WTC11 (cell line): ENCODE measurements around the gene DCTD. TPM values are rescaled to one million over a fixed set of nuclear protein-coding genes. Genes with fewer than 3 reads are reported as not detected.

Experiments
- ATAC-seq: fragments of 200-7000 bp; cut with Tn5 transposase; 2 replicates; pipeline ENCODE4 v1.10.0; 2021; ENCODE audit warnings: mild to moderate bottlenecking, moderate library complexity
- CTCF ChIA-PET: fragments of 300-600 bp; sonication (Branson Sonifier 250); formaldehyde crosslinking; loops from one replicate; lab custom pipeline; 2021; ENCODE audit warnings: antibody characterized with exemption; lab: Charles Lee
- POLR2A ChIA-PET: fragments of 350-600 bp; sonication (Branson Sonifier 250); formaldehyde crosslinking; loops from one replicate; lab custom pipeline; 2021; ENCODE audit warnings: antibody characterized with exemption; lab: Charles Lee
- DNase-seq: peaks from one replicate; pipeline ENCODE4 v3.0.0; 2021; ENCODE audit warnings: low spot score
- H3K27ac Mint-ChIP-seq: 2 replicates; pipeline ENCODE4 v1.8.0; 2021; ENCODE audit warnings: mixed read lengths
- H3K27me3 Mint-ChIP-seq: 2 replicates; pipeline ENCODE4 v1.8.0; 2021; ENCODE audit warnings: low read depth, mild to moderate bottlenecking, moderate library complexity, mixed read lengths
- H3K36me3 Mint-ChIP-seq: 2 replicates; pipeline ENCODE4 v1.8.0; 2021; ENCODE audit warnings: mixed read lengths
- H3K4me1 Mint-ChIP-seq: 2 replicates; pipeline ENCODE4 v1.8.0; 2022; ENCODE audit warnings: mixed read lengths
- H3K4me3 Mint-ChIP-seq: 2 replicates; pipeline ENCODE4 v1.8.0; 2021; ENCODE audit warnings: mild to moderate bottlenecking, moderate library complexity, mixed read lengths
- H3K9me3 Mint-ChIP-seq: 2 replicates; pipeline ENCODE4 v1.8.0; 2021; ENCODE audit warnings: mixed read lengths
- AFF4 ChIP-seq: sonication (generic); formaldehyde crosslinking; IDR thresholded peaks from 2 replicates; pipeline ENCODE4 v1.8.1; 2023; ENCODE audit warnings: mild to moderate bottlenecking, missing genetic modification reagents, borderline replicate concordance
- CBFB ChIP-seq: sonication (generic); formaldehyde crosslinking; IDR thresholded peaks from 2 replicates; pipeline ENCODE4 v1.8.1; 2022; ENCODE audit warnings: mild to moderate bottlenecking, low read depth, missing genetic modification reagents
- CREM ChIP-seq: sonication (generic); formaldehyde crosslinking; IDR thresholded peaks from 2 replicates; pipeline ENCODE4 v1.8.1; 2022; ENCODE audit warnings: mild to moderate bottlenecking, missing genetic modification reagents, moderate library complexity
- EMX1 ChIP-seq: fragments of 250-450 bp; sonication (Bioruptor Pico); IDR thresholded peaks from 2 replicates; pipeline ENCODE4 v1.8.0; 2021; ENCODE audit warnings: mild to moderate bottlenecking
- GABPB1 ChIP-seq: sonication (generic); formaldehyde crosslinking; IDR thresholded peaks from 2 replicates; pipeline ENCODE4 v1.8.1; 2023; ENCODE audit warnings: mild to moderate bottlenecking, missing genetic modification reagents
- GRHL2 ChIP-seq: fragments of 250-450 bp; sonication (Bioruptor Pico); IDR thresholded peaks from 2 replicates; pipeline ENCODE4 v1.8.0; 2022; ENCODE audit warnings: mild to moderate bottlenecking, moderate library complexity; ENCODE audit not compliant: insufficient replicate concordance, severe bottlenecking
- JUN ChIP-seq: sonication (generic); formaldehyde crosslinking; IDR thresholded peaks from 2 replicates; pipeline ENCODE4 v1.8.0; 2023; ENCODE audit warnings: mild to moderate bottlenecking, missing genetic modification reagents
- KAT7 ChIP-seq: sonication (generic); formaldehyde crosslinking; IDR thresholded peaks from 2 replicates; pipeline ENCODE4 v1.8.1; 2023; ENCODE audit warnings: missing genetic modification reagents, mild to moderate bottlenecking, borderline replicate concordance
- TEAD4 ChIP-seq: sonication (generic); formaldehyde crosslinking; IDR thresholded peaks from 2 replicates; pipeline ENCODE4 v1.8.0; 2022; ENCODE audit warnings: mild to moderate bottlenecking, missing genetic modification reagents
- TP53 ChIP-seq: sonication (generic); formaldehyde crosslinking; IDR thresholded peaks from 2 replicates; pipeline ENCODE4 v1.8.1; 2023; ENCODE audit warnings: mild to moderate bottlenecking, missing genetic modification reagents
- USF1 ChIP-seq: sonication (generic); formaldehyde crosslinking; IDR thresholded peaks from 2 replicates; pipeline ENCODE4 v1.8.0; 2022; ENCODE audit warnings: mild to moderate bottlenecking, missing genetic modification reagents
- ZNF263 ChIP-seq: sonication (generic); formaldehyde crosslinking; IDR thresholded peaks from 2 replicates; pipeline ENCODE4 v1.8.1; 2022; ENCODE audit warnings: low read depth, mild to moderate bottlenecking, moderate library complexity, missing genetic modification reagents
- ZNF396 ChIP-seq: fragments of 250-450 bp; sonication (Bioruptor Pico); IDR thresholded peaks from 2 replicates; pipeline ENCODE4 v1.8.0; 2021; ENCODE audit warnings: mild to moderate bottlenecking, moderate library complexity, borderline replicate concordance
- ZNF425 ChIP-seq: fragments of 250-450 bp; sonication (Bioruptor Pico); conservative IDR thresholded peaks from 2 replicates; pipeline ENCODE4 v1.9.0; 2021; ENCODE audit warnings: mild to moderate bottlenecking
- ZNF512 ChIP-seq: sonication (generic); formaldehyde crosslinking; IDR thresholded peaks from 2 replicates; pipeline ENCODE4 v1.8.1; 2022; ENCODE audit warnings: missing genetic modification reagents, borderline replicate concordance
- total RNA-seq: library from RNA; stranded (reverse); gene quantifications from 3 replicates; pipeline ENCODE4 v1.2.3, GENCODE V29; 2021

DCTD gene
- total RNA-seq, 1 experiment from 2014 or later = 56.8 TPM

- TF ChIP-seq ZNF425 = no peak
- no peak for TF ChIP-seq USF1 (CRISPR knock-in tag)
- TF ChIP-seq ZNF263 (CRISPR knock-in tag) = no peak
- TF ChIP-seq ZNF396 (CRISPR knock-in tag) = no peak
- Mint-ChIP-seq H3K27ac (peak overlapping the region; percentile 54), H3K36me3 (peaks cover 11% of the 10 kb centered on the region), H3K4me3 (no peak overlapping the region), H3K9me3 (peaks cover 20% of the 10 kb centered on the region), H3K4me1 (peaks cover 16% of the 10 kb centered on the region), H3K27me3 (no peaks in the 10 kb centered on the region)
- DNase-seq = no peak
- ChIA-PET CTCF (no interaction called here), POLR2A (no interaction called here)
- no peak for ATAC-seq
Observed at GRCh38 chr4:182855312-182855711, 61.9 kb downstream of the DCTD start.

GRCh38 chr4:182854466-182854865 lies 62.7 kb downstream of the DCTD start:
- no peaks in the 10 kb centered on the region for H3K27me3 Mint-ChIP-seq
- DNase-seq = no peak
- peaks cover 16% of the 10 kb centered on the region for H3K4me1 Mint-ChIP-seq
- H3K27ac Mint-ChIP-seq = no peak overlapping the region
- CTCF ChIA-PET = no interaction called here
- no peak for TF ChIP-seq EMX1 (CRISPR knock-in tag)
- TF ChIP-seq AFF4 (CRISPR knock-in tag) = no peak
- no peak for TF ChIP-seq GRHL2 (CRISPR knock-in tag)
- no peak for TF ChIP-seq ZNF512 (CRISPR knock-in tag)
- TF ChIP-seq CREM (CRISPR knock-in tag) = no peak
- TF ChIP-seq GABPB1 = no peak
- no peak for TF ChIP-seq TP53
- TF ChIP-seq JUN (CRISPR knock-in tag) = no peak
- no peak for TF ChIP-seq KAT7 (CRISPR knock-in tag)
- TF ChIP-seq CBFB = no peak
- no peak for TF ChIP-seq TEAD4 (CRISPR knock-in tag)
- TF ChIP-seq, all 79 proteins: peak for 0
- ATAC-seq = no peak
- Mint-ChIP-seq H3K36me3 (peaks cover 11% of the 10 kb centered on the region), H3K9me3 (peaks cover 16% of the 10 kb centered on the region), H3K4me3 (no peak overlapping the region)
- POLR2A ChIA-PET = no interaction called here
